ENCODE data around the gene PIGU. TPM values are rescaled to one million over a fixed set of nuclear protein-coding genes. Genes with fewer than 3 reads are reported as not detected.
A peak's percentile ranks its signal among the peaks of the same experiment; 100 is the strongest.

The PIGU gene
- total and polyA plus RNA-seq, 2 of the 13 experiments (the other 11 are each of a cell fraction or from before 2014, with no cell fraction given): 45.5 to 231 TPM

- no peak for TF ChIP-seq TRAFD1 (CRISPR knock-in tag; IDR thresholded peaks at IDR 0.05; ENCODE audit: borderline replicate concordance)
- TF ChIP-seq SOX5 (CRISPR knock-in tag; IDR thresholded peaks at IDR 0.05; ENCODE audit: borderline replicate concordance): peak; percentile 52; the same call in 1 of the 2 replicates
- TF ChIP-seq TARDBP (CRISPR knock-in tag; IDR thresholded peaks at IDR 0.05): no peak
- TF ChIP-seq RXRA (CRISPR knock-in tag; IDR thresholded peaks at IDR 0.05): no peak
- TF ChIP-seq WIZ (CRISPR knock-in tag; IDR thresholded peaks at IDR 0.05): no peak
- no peak for TF ChIP-seq LBX2 (CRISPR knock-in tag; IDR thresholded peaks at IDR 0.05; ENCODE audit: borderline replicate concordance)
- TF ChIP-seq ZNF550 (CRISPR knock-in tag; IDR thresholded peaks at IDR 0.05; ENCODE audit: borderline replicate concordance): no peak
- no peak for TF ChIP-seq ZNF597 (CRISPR knock-in tag; IDR thresholded peaks at IDR 0.05)
- TF ChIP-seq PAWR (CRISPR knock-in tag; IDR thresholded peaks at IDR 0.05; ENCODE audit: borderline replicate concordance): no peak
- TF ChIP-seq GTF2F1 (IDR thresholded peaks at IDR 0.05; ENCODE audit: low read length): no peak
- no peak for TF ChIP-seq ARHGAP35 (CRISPR knock-in tag; IDR thresholded peaks at IDR 0.05; ENCODE audit: borderline replicate concordance)
- no peak for TF ChIP-seq SAFB2 (CRISPR knock-in tag; IDR thresholded peaks at IDR 0.05; ENCODE audit: borderline replicate concordance, low read depth)
- TF ChIP-seq ZNF558 (CRISPR knock-in tag; IDR thresholded peaks at IDR 0.05; ENCODE audit: borderline replicate concordance): no peak
- no peak for TF ChIP-seq SOX13 (IDR thresholded peaks at IDR 0.05)
- TF ChIP-seq SOX13 (CRISPR knock-in tag; conservative IDR thresholded peaks at IDR 0.05 in 1 of 2, IDR thresholded peaks at IDR 0.05 in 1 of 2): peak in 1 of 2 experiments; percentile 63; a peak in 1 of 4 replicates
- peak; percentile 56; the same call in 1 of the 2 replicates for TF ChIP-seq HMG20A (CRISPR knock-in tag; IDR thresholded peaks at IDR 0.05; ENCODE audit: borderline replicate concordance)
- TF ChIP-seq ZNF546 (CRISPR knock-in tag; conservative IDR thresholded peaks at IDR 0.05): no peak
- no peak for TF ChIP-seq ZBTB33 (CRISPR knock-in tag; IDR thresholded peaks at IDR 0.05)
- 0 out of 2 replicates have a peak, but pooled peaks have one; percentile 24 for TF ChIP-seq FOXP4 (CRISPR knock-in tag; IDR thresholded peaks at IDR 0.05)
- TF ChIP-seq ZSCAN25 (CRISPR knock-in tag; IDR thresholded peaks at IDR 0.05): no peak
- TF ChIP-seq FOXP1 (IDR thresholded peaks at IDR 0.05): no peak
- TF ChIP-seq FOXP1 (CRISPR knock-in tag; IDR thresholded peaks at IDR 0.05): peak; percentile 72
- TF ChIP-seq NFE2L1 (CRISPR knock-in tag; IDR thresholded peaks at IDR 0.05; ENCODE audit: borderline replicate concordance): no peak
- 0 out of 2 replicates have a peak, but pooled peaks have one; percentile 12 for TF ChIP-seq ZNF264 (CRISPR knock-in tag; IDR thresholded peaks at IDR 0.05)
- peak; percentile 79 for TF ChIP-seq GFI1 (CRISPR knock-in tag; IDR thresholded peaks at IDR 0.05; ENCODE audit: borderline replicate concordance)
Measured at GRCh38 chr20:34634392-34634791, 42.5 kb downstream of the PIGU start (continued).
